Urinary bladder (tissue), 2 donors: ENCODE results near the gene JPT1. TPM values are rescaled to one million over a fixed set of nuclear protein-coding genes. Genes with fewer than 3 reads are reported as not detected.

ENCODE experiments used
- polyA plus RNA-seq: library from polyadenylated mRNA; stranded (reverse); fragments of 200-250 nt; gene quantifications from one replicate; pipeline ENCODE4 v1.2.3, GENCODE V29; 2013
- small RNA-seq: library from RNA; depleted of rRNA; stranded (forward); fragments of <200 nt; gene quantifications from one replicate; pipeline ENCODE3, GENCODE V24; 2014
- total RNA-seq: library from RNA; depleted of rRNA; stranded (reverse); fragments of >200 nt; gene quantifications from one replicate; pipeline ENCODE4 v1.2.3, GENCODE V29; 2014
- donor health status: healthy.

JPT1 gene
- total and polyA plus RNA-seq, 2 donors, result 43.9 to 49.8 TPM

Small RNA genes lying within 50 kb of the gene (small RNA-seq; reads per million reads assigned to genes)
- not detected for gene RF00019

Other genes starting within 250 kb of the JPT1 start
- 0.53 TPM for gene USH1G, start 231.3 kb downstream of the JPT1 start, total RNA-seq
- 0.16 TPM for gene USH1G, start 231.3 kb downstream of the JPT1 start, polyA plus RNA-seq
- gene OTOP2, start 230.2 kb downstream of the JPT1 start, total RNA-seq, result not detected
- not detected for gene OTOP2, start 230.2 kb downstream of the JPT1 start, polyA plus RNA-seq
- gene OTOP3, start 218.6 kb downstream of the JPT1 start, total RNA-seq, result not detected
- not detected for gene OTOP3, start 218.6 kb downstream of the JPT1 start, polyA plus RNA-seq
- 5.7 TPM for gene HID1, start 181.8 kb downstream of the JPT1 start, total RNA-seq
- gene HID1, start 181.8 kb downstream of the JPT1 start, polyA plus RNA-seq, result 13.4 TPM
- 4.8 TPM for gene CDR2L, start 166.9 kb downstream of the JPT1 start, total RNA-seq
- 14.2 TPM for gene CDR2L, start 166.9 kb downstream of the JPT1 start, polyA plus RNA-seq
- gene MRPL58, start 141.8 kb downstream of the JPT1 start, total RNA-seq, result 14.5 TPM
- gene MRPL58, start 141.8 kb downstream of the JPT1 start, polyA plus RNA-seq, result 38.7 TPM
- 136 TPM for gene ATP5PD, start 107.5 kb downstream of the JPT1 start, total RNA-seq
- 334 TPM for gene ATP5PD, start 107.5 kb downstream of the JPT1 start, polyA plus RNA-seq
- gene KCTD2, start 107.3 kb downstream of the JPT1 start, total RNA-seq, result 15.4 TPM
- gene KCTD2, start 107.3 kb downstream of the JPT1 start, polyA plus RNA-seq, result 29.1 TPM
- gene SLC16A5, start 66.6 kb downstream of the JPT1 start, total RNA-seq, result 17.6 TPM
- 13.2 TPM for gene SLC16A5, start 66.6 kb downstream of the JPT1 start, polyA plus RNA-seq
- 2.5 TPM for gene ARMC7, start 44.5 kb downstream of the JPT1 start, total RNA-seq
- 9.6 TPM for gene ARMC7, start 44.5 kb downstream of the JPT1 start, polyA plus RNA-seq
- 29.8 TPM for gene NT5C, start 22.8 kb downstream of the JPT1 start, total RNA-seq
- 82.1 TPM for gene NT5C, start 22.8 kb downstream of the JPT1 start, polyA plus RNA-seq
- 150 TPM for gene SUMO2, start 28.4 kb upstream of the JPT1 start, total RNA-seq
- 98.3 TPM for gene SUMO2, start 28.4 kb upstream of the JPT1 start, polyA plus RNA-seq
- 36.6 TPM for gene NUP85, start 51.2 kb upstream of the JPT1 start, total RNA-seq
- gene NUP85, start 51.2 kb upstream of the JPT1 start, polyA plus RNA-seq, result 40.2 TPM
- gene GGA3, start 107.1 kb upstream of the JPT1 start, total RNA-seq, result 15.5 TPM
- gene GGA3, start 107.1 kb upstream of the JPT1 start, polyA plus RNA-seq, result 29.7 TPM
- gene MRPS7, start 107.4 kb upstream of the JPT1 start, total RNA-seq, result 27.0 TPM
- 51.8 TPM for gene MRPS7, start 107.4 kb upstream of the JPT1 start, polyA plus RNA-seq
- 9.0 TPM for gene MIF4GD, start 116.7 kb upstream of the JPT1 start, total RNA-seq
- gene MIF4GD, start 116.7 kb upstream of the JPT1 start, polyA plus RNA-seq, result 42.9 TPM
- 5.2 TPM for gene SLC25A19, start 134.9 kb upstream of the JPT1 start, total RNA-seq
- gene SLC25A19, start 134.9 kb upstream of the JPT1 start, polyA plus RNA-seq, result 10.1 TPM